IMR-90 (cell line): ENCODE measurements around the gene BMERB1.

Experiments
- CTCF ChIP-seq: conservative IDR thresholded peaks from 2 replicates; pipeline ENCODE4 v1.5.1; 2012; ENCODE audit warnings: mild to moderate bottlenecking, low read depth, low read length, improper control_type of control experiment
- MAFK ChIP-seq: IDR thresholded peaks from 2 replicates; pipeline ENCODE4 v1.6.1; 2012; ENCODE audit warnings: low read depth, low read length, improper control_type of control experiment

GRCh38 chr16:15521390-15521757 lies 87.0 kb downstream of the BMERB1 start:
- no peak for TF ChIP-seq CTCF
- TF ChIP-seq MAFK = no peak
